IPS-18c (cell line): ENCODE results near the gene IL31.

Experiments used
- H3K4me3 ChIP-seq: 2 replicates; pipeline ENCODE4 v1.7.0; 2013; ENCODE audit warnings: low read depth, mild to moderate bottlenecking, low read length, moderate library complexity; ENCODE audit not compliant: insufficient read depth
- H3K9me3 ChIP-seq: one replicate; pipeline ENCODE4 v1.6.1; 2013; ENCODE audit warnings: mild to moderate bottlenecking, low read length, moderate library complexity; ENCODE audit not compliant: control insufficient read depth, insufficient read depth

Gene IL31

GRCh38 chr12:122141911-122142725, 31.9 kb downstream of the IL31 start:
- Histone ChIP-seq H3K9me3 (peaks cover 19% of the 10 kb centered on the region), H3K4me3 (peak overlapping the region; percentile 28; the same call in 1 of the 2 replicates)

GRCh38 chr12:122140467-122141257, 33.4 kb downstream of the IL31 start:
- H3K4me3 ChIP-seq, result no peak overlapping the region
- peaks cover 16% of the 10 kb centered on the region for H3K9me3 ChIP-seq

- Histone ChIP-seq H3K9me3 (peaks cover 16% of the 10 kb centered on the region), H3K4me3 (no peak overlapping the region)
Observed at GRCh38 chr12:122139941-122140340, 34.1 kb downstream of the IL31 start.

GRCh38 chr12:122139266-122139665, 34.8 kb downstream of the IL31 start:
- Histone ChIP-seq H3K4me3 (no peak overlapping the region), H3K9me3 (peaks cover 16% of the 10 kb centered on the region)

GRCh38 chr12:122138616-122139015, 35.4 kb downstream of the IL31 start:
- no peak overlapping the region for H3K4me3 ChIP-seq
- peaks cover 16% of the 10 kb centered on the region for H3K9me3 ChIP-seq

GRCh38 chr12:122138181-122138580, 35.8 kb downstream of the IL31 start:
- Histone ChIP-seq H3K4me3 (no peak overlapping the region), H3K9me3 (peaks cover 14% of the 10 kb centered on the region)

GRCh38 chr12:122137681-122138080, 36.3 kb downstream of the IL31 start:
- peaks cover 9% of the 10 kb centered on the region for H3K9me3 ChIP-seq
- H3K4me3 ChIP-seq, result no peak overlapping the region

- H3K9me3 ChIP-seq, result peaks cover 4% of the 10 kb centered on the region
- no peak overlapping the region for H3K4me3 ChIP-seq
Observed at GRCh38 chr12:122137229-122137628, 36.8 kb downstream of the IL31 start.

GRCh38 chr12:122135437-122136031, 38.5 kb downstream of the IL31 start:
- Histone ChIP-seq H3K9me3 (no peaks in the 10 kb centered on the region), H3K4me3 (no peak overlapping the region)

GRCh38 chr12:122133192-122133950, 40.6 kb downstream of the IL31 start:
- Histone ChIP-seq H3K4me3 (no peak overlapping the region), H3K9me3 (no peaks in the 10 kb centered on the region)

GRCh38 chr12:122130150-122130549, 43.9 kb downstream of the IL31 start:
- H3K4me3 ChIP-seq, result no peak overlapping the region
- H3K9me3 ChIP-seq, result no peaks in the 10 kb centered on the region

- Histone ChIP-seq H3K4me3 (no peak overlapping the region), H3K9me3 (no peaks in the 10 kb centered on the region)
Observed at GRCh38 chr12:122129131-122129530, 44.9 kb downstream of the IL31 start.

GRCh38 chr12:122128481-122128880, 45.5 kb downstream of the IL31 start:
- Histone ChIP-seq H3K4me3 (no peak overlapping the region), H3K9me3 (no peaks in the 10 kb centered on the region)

- Histone ChIP-seq H3K4me3 (no peak overlapping the region), H3K9me3 (no peaks in the 10 kb centered on the region)
Observed at GRCh38 chr12:122127839-122128238, 46.2 kb downstream of the IL31 start.

- no peaks in the 10 kb centered on the region for H3K9me3 ChIP-seq
- no peak overlapping the region for H3K4me3 ChIP-seq
Observed at GRCh38 chr12:122126713-122127597, 47.1 kb downstream of the IL31 start.

- H3K9me3 ChIP-seq, result no peaks in the 10 kb centered on the region
- H3K4me3 ChIP-seq, result no peak overlapping the region
Observed at GRCh38 chr12:122126342-122126635, 47.7 kb downstream of the IL31 start.
